Measurements from ENCODE around the gene RASA3.

- TF ChIP-seq CREB1 (IDR thresholded peaks at IDR 0.05) (no peak), CTCF (IDR thresholded peaks at IDR 0.05; ENCODE audit: control extremely low read depth in 1 of 3, insufficient read depth in 1 of 3, low read depth in 1 of 3, low read length in 3 of 3) (no peak), GTF2F1 (IDR thresholded peaks at IDR 0.05; ENCODE audit: borderline replicate concordance, low read depth, low read length) (no peak), ATF2 (IDR thresholded peaks at IDR 0.05; ENCODE audit: low read length) (no peak), BCL11A (IDR thresholded peaks at IDR 0.05; ENCODE audit: low read depth in 2 of 2, low read length in 2 of 2) (no peak), GABPA (IDR thresholded peaks at IDR 0.05; ENCODE audit: borderline replicate concordance, insufficient read depth, low read length) (no peak), MAX (IDR thresholded peaks at IDR 0.05) (no peak), E2F6 (IDR thresholded peaks at IDR 0.05) (no peak), EZH2 (IDR thresholded peaks at IDR 0.05; ENCODE audit: low read depth, low read length, severe bottlenecking) (no peak), POLR2A (IDR thresholded peaks at IDR 0.05; ENCODE audit: control extremely low read depth in 1 of 2, low read depth in 2 of 2, low read length in 2 of 2) (no peak), POU5F1 (IDR thresholded peaks at IDR 0.05; ENCODE audit: low read depth, low read length) (no peak), ATF3 (IDR thresholded peaks at IDR 0.05; ENCODE audit: insufficient read depth, low read depth, low read length) (no peak)
These were observed 31.7 kb downstream of the RASA3 start for GRCh38 chr13:114100446-114101357.
